Measurements from ENCODE around the gene PAM16. TPM values are rescaled to one million over a fixed set of nuclear protein-coding genes. Genes with fewer than 3 reads are reported as not detected.

PAM16 gene
- total RNA-seq, 1 experiment from 2014 or later = 80.4 TPM

DNA sequence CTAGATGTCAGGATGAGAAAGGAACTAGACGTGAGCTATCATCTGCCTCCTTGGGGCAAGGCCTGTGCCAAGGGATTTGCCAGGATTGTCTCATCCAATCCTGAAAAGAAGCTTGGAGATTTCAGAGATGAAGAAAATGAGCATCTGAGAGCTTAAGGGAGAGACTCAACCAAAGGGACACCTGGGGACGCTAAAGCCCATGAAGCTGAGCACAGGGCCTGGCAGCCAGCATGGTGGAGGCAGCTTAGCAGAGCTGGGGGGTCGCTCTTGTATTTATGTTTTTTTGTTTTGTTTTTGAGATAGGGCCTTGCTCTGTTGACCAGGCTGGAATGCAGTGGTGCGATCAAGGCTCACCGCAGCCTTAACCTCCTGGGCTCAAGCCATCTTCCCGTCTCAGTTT is 53.6 kb downstream of the PAM16 start:
- H3K4me1 Mint-ChIP-seq = peaks cover 27 to 36% of the 10 kb centered on the region in 2 experiments
- H3K9me3 Mint-ChIP-seq = no peaks in the 10 kb centered on the region
- no peak overlapping the region; a peak in 1 of 5 replicates for H3K4me3 Mint-ChIP-seq
- peaks cover 0 to 11% (median 11%) of the 10 kb centered on the region in 3 experiments; a peak in 6 of 7 replicates for H3K36me3 Mint-ChIP-seq (ENCODE audit: insufficient read depth in 1 of 3, low read depth in 3 of 3)
- Histone ChIP-seq H2BK12ac (ENCODE audit: insufficient read length, low read depth, low read length) (no peak overlapping the region), H3K4ac (ENCODE audit: low read depth, low read length) (no peak overlapping the region; the same call in 1 of the 2 replicates), H3T11ph (ENCODE audit: low read length) (no peak overlapping the region), H3K4me2 (ENCODE audit: insufficient read depth, insufficient read length, low read length) (no peak overlapping the region), H2BK20ac (ENCODE audit: low read depth, low read length, poor library complexity, severe bottlenecking) (no peak overlapping the region), H2BK120ac (ENCODE audit: low read depth, low read length, poor library complexity, severe bottlenecking) (no peak overlapping the region), H3K14ac (ENCODE audit: insufficient read depth, low read length) (no peak overlapping the region), H4K91ac (ENCODE audit: insufficient read length, low read depth, low read length) (no peak overlapping the region), H3K56ac (ENCODE audit: insufficient read length, low read depth, low read length) (no peak overlapping the region), H3K79me1 (ENCODE audit: insufficient read depth, low read depth, low read length, poor library complexity, severe bottlenecking) (no peaks in the 10 kb centered on the region), H3K23ac (ENCODE audit: insufficient read length, low read depth, low read length) (no peak overlapping the region), H2BK5ac (ENCODE audit: insufficient read length, low read length) (no peak overlapping the region), H2AFZ (ENCODE audit: low read length) (no peak overlapping the region), H3K27me3 (ENCODE audit: insufficient read depth, low read length) (no peaks in the 10 kb centered on the region), H4K8ac (replicated peaks; ENCODE audit: insufficient read length, low read depth, low read length) (no peak overlapping the region), H2BK15ac (ENCODE audit: low read depth, low read length) (no peak overlapping the region), H3K79me2 (ENCODE audit: insufficient read depth, low read length) (no peaks in the 10 kb centered on the region), H3K23me2 (ENCODE audit: insufficient read length, low read depth, low read length, poor library complexity, severe bottlenecking) (no peaks in the 10 kb centered on the region), H3K27ac (ENCODE audit: insufficient read length, low read depth, low read length) (no peak overlapping the region), H3K9me3 (ENCODE audit: control insufficient read depth, low read depth, low read length) (no peaks in the 10 kb centered on the region), H3K4me1 (ENCODE audit: insufficient read depth, low read length) (peaks cover 6% of the 10 kb centered on the region; the same call in 1 of the 2 replicates), H3K9ac (ENCODE audit: extremely low read depth, insufficient read length, low read length) (no peak overlapping the region), H3K18ac (ENCODE audit: insufficient read length, low read depth, low read length) (no peak overlapping the region), H4K20me1 (ENCODE audit: control insufficient read depth, insufficient read depth, insufficient read length) (no peaks in the 10 kb centered on the region), H4K5ac (ENCODE audit: insufficient read length, low read depth, low read length) (no peak overlapping the region), H2AK5ac (ENCODE audit: insufficient read length, low read length) (no peak overlapping the region)
- WGBS (ENCODE audit: extremely low coverage, insufficient read length, low lambda C conversion rate) = no CpG with 5 or more reads among the region's 6 CpGs
- H3K27me3 Mint-ChIP-seq (ENCODE audit: low read depth) = peaks cover 1% of the 10 kb centered on the region; the same call in 1 of the 2 replicates
- DNase-seq = no peak
- TF ChIP-seq, protein P1, sequence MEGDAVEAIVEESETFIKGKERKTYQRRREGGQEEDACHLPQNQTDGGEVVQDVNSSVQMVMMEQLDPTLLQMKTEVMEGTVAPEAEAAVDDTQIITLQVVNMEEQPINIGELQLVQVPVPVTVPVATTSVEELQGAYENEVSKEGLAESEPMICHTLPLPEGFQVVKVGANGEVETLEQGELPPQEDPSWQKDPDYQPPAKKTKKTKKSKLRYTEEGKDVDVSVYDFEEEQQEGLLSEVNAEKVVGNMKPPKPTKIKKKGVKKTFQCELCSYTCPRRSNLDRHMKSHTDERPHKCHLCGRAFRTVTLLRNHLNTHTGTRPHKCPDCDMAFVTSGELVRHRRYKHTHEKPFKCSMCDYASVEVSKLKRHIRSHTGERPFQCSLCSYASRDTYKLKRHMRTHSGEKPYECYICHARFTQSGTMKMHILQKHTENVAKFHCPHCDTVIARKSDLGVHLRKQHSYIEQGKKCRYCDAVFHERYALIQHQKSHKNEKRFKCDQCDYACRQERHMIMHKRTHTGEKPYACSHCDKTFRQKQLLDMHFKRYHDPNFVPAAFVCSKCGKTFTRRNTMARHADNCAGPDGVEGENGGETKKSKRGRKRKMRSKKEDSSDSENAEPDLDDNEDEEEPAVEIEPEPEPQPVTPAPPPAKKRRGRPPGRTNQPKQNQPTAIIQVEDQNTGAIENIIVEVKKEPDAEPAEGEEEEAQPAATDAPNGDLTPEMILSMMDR (conservative IDR thresholded peaks at IDR 0.05) = no peak
- peak overlapping the region; percentile 14 to 87 (median 33); a peak in 4 of 7 replicates for H3K27ac Mint-ChIP-seq
